ENCODE measurements around the gene STARD5. TPM values are rescaled to one million over a fixed set of nuclear protein-coding genes. Genes with fewer than 3 reads are reported as not detected.

The STARD5 gene
- total and polyA plus RNA-seq, 2 donors (not counting 1 experiment from before 2014, with no cell fraction given), result 15.7 to 19.9 TPM

GRCh38 chr15:81288616-81289015 is 35.3 kb downstream of the STARD5 start:
- WGBS (ENCODE audit: insufficient coverage), result 0% methylated on average over 2 of the region's 8 CpGs
- Histone ChIP-seq H3K9ac (ENCODE audit: low read length) (peak overlapping the region; percentile 3), H3K27me3 (replicated peaks in 1 of 4; ENCODE audit: control extremely low read depth in 1 of 4, control insufficient read depth in 3 of 4, insufficient read depth in 4 of 4, low read length in 3 of 4) (no peaks in the 10 kb centered on the region), H3K4me3 (ENCODE audit: control extremely low read depth in 1 of 5, extremely low read depth in 1 of 5, insufficient read depth in 1 of 5, low read depth in 2 of 5, low read length in 4 of 5) (peak overlapping the region in 1 of 5 experiments; percentile 22), H4K20me1 (ENCODE audit: control insufficient read depth, insufficient read depth, low read length, poor library complexity, severe bottlenecking) (no peaks in the 10 kb centered on the region), H2AFZ (ENCODE audit: insufficient read depth, low read depth, low read length, poor library complexity, severe bottlenecking) (peak overlapping the region; percentile 59), H3K9me3 (ENCODE audit: control extremely low read depth in 1 of 3, control insufficient read depth in 2 of 3, insufficient read depth in 1 of 3, low read length in 2 of 3) (no peaks in the 10 kb centered on the region), H3K27ac (ENCODE audit: low read length in 2 of 2) (peak overlapping the region; percentile 92 to 98), H3K4me2 (replicated peaks; ENCODE audit: low read depth, low read length, poor library complexity, severe bottlenecking) (peak overlapping the region; percentile 72), H3K79me2 (ENCODE audit: control insufficient read depth, insufficient read depth, low read length) (peaks cover 76% of the 10 kb centered on the region), H3K4me1 (ENCODE audit: control insufficient read depth in 2 of 2, insufficient read depth in 2 of 2, low read length in 2 of 2) (peaks cover 78 to 94% of the 10 kb centered on the region in 2 donors), H3K36me3 (replicated peaks in 1 of 2; ENCODE audit: control extremely low read depth in 1 of 2, control insufficient read depth in 1 of 2, extremely low read depth in 1 of 2, insufficient read depth in 2 of 2, low read length in 1 of 2) (no peaks in the 10 kb centered on the region)
- peak overlapping the region; percentile 96 for H3K27ac Mint-ChIP-seq
- ChIA-PET CTCF (no interaction called here), POLR2A (no interaction called here)
- intact Hi-C loops (cut with micrococcal nuclease), result no loop called here
- H3K4me1 Mint-ChIP-seq, result peaks cover 87% of the 10 kb centered on the region
- peak; percentile 3 for ATAC-seq (ENCODE audit: low read depth)
- TF ChIP-seq CTCF (IDR thresholded peaks at IDR 0.05), result no peak
- no peak for TF ChIP-seq EZH2 (IDR thresholded peaks at IDR 0.05; ENCODE audit: borderline replicate concordance, insufficient read depth, low read depth, low read length, poor library complexity, severe bottlenecking)
- peak overlapping the region; percentile 70 for H3K4me3 Mint-ChIP-seq
- peak; percentile 83 for DNase-seq
- H3K27me3 Mint-ChIP-seq, result no peaks in the 10 kb centered on the region
- H3K9me3 Mint-ChIP-seq (ENCODE audit: insufficient read depth), result no peaks in the 10 kb centered on the region

GRCh38 chr15:81288040-81288439 is 35.9 kb downstream of the STARD5 start:
- Histone ChIP-seq H3K9me3 (ENCODE audit: control extremely low read depth in 1 of 3, control insufficient read depth in 2 of 3, insufficient read depth in 1 of 3, low read length in 2 of 3) (no peaks in the 10 kb centered on the region), H3K79me2 (ENCODE audit: control insufficient read depth, insufficient read depth, low read length) (peaks cover 77% of the 10 kb centered on the region), H3K9ac (ENCODE audit: low read length) (peak overlapping the region; percentile 3), H3K4me3 (ENCODE audit: control extremely low read depth in 1 of 5, extremely low read depth in 1 of 5, insufficient read depth in 1 of 5, low read depth in 2 of 5, low read length in 4 of 5) (peak overlapping the region in 1 of 5 experiments; percentile 28), H2AFZ (ENCODE audit: insufficient read depth, low read depth, low read length, poor library complexity, severe bottlenecking) (peak overlapping the region; percentile 59), H4K20me1 (ENCODE audit: control insufficient read depth, insufficient read depth, low read length, poor library complexity, severe bottlenecking) (no peaks in the 10 kb centered on the region), H3K4me2 (replicated peaks; ENCODE audit: low read depth, low read length, poor library complexity, severe bottlenecking) (peak overlapping the region; percentile 72), H3K27me3 (replicated peaks in 1 of 4; ENCODE audit: control extremely low read depth in 1 of 4, control insufficient read depth in 3 of 4, insufficient read depth in 4 of 4, low read length in 3 of 4) (no peaks in the 10 kb centered on the region), H3K36me3 (replicated peaks in 1 of 2; ENCODE audit: control extremely low read depth in 1 of 2, control insufficient read depth in 1 of 2, extremely low read depth in 1 of 2, insufficient read depth in 2 of 2, low read length in 1 of 2) (no peaks in the 10 kb centered on the region), H3K27ac (ENCODE audit: low read length in 2 of 2) (peak overlapping the region; percentile 92 to 98), H3K4me1 (ENCODE audit: control insufficient read depth in 2 of 2, insufficient read depth in 2 of 2, low read length in 2 of 2) (peaks cover 73 to 91% of the 10 kb centered on the region in 2 donors)
- DNase-seq (no peak), ATAC-seq (ENCODE audit: low read depth) (no peak)
- Mint-ChIP-seq H3K27ac (peak overlapping the region; percentile 96), H3K9me3 (ENCODE audit: insufficient read depth) (no peaks in the 10 kb centered on the region), H3K4me1 (peaks cover 85% of the 10 kb centered on the region), H3K4me3 (peak overlapping the region; percentile 64), H3K27me3 (no peaks in the 10 kb centered on the region)
- POLR2A ChIA-PET, result interaction anchor here (2.1 kb wide), 1 partner anchor 9 kb away, joined by 11 read pairs; no protein-coding TSS in a partner anchor
- 100% methylated on average over 2 of the region's 3 CpGs for WGBS (ENCODE audit: insufficient coverage)
- TF ChIP-seq EZH2 (IDR thresholded peaks at IDR 0.05; ENCODE audit: borderline replicate concordance, insufficient read depth, low read depth, low read length, poor library complexity, severe bottlenecking), result no peak
- TF ChIP-seq CTCF (IDR thresholded peaks at IDR 0.05), result no peak
- intact Hi-C loops (cut with micrococcal nuclease), result no loop called here
- CTCF ChIA-PET, result interaction anchor here (1.8 to 3.1 kb wide), 5 partner anchors 9 to 49 kb away, joined by 8 to 40 read pairs (median 10); no protein-coding TSS in a partner anchor

Data from B cell (primary cell).